ENCODE data around the gene UNCX.

UNCX gene

GRCh38 chr7:1231214-1232102 is 1.2 kb upstream of the UNCX start:
- FAIRE-seq (no peak), DNase-seq (ENCODE audit: insufficient read length, low spot score) (no peak)

- no peak for DNase-seq (ENCODE audit: insufficient read length, low spot score)
- no peak for FAIRE-seq
Measured at GRCh38 chr7:1232103-1232466, 587 bp upstream of the UNCX start.

- no peak for FAIRE-seq
- DNase-seq (ENCODE audit: insufficient read length, low spot score): no peak
Measured at GRCh38 chr7:1233333-1234048, 819 bp downstream of the UNCX start.

- DNase-seq (ENCODE audit: insufficient read length, low spot score) (no peak), FAIRE-seq (no peak)
Measured at GRCh38 chr7:1234049-1234880, 1.6 kb downstream of the UNCX start.

GRCh38 chr7:1234881-1235500 is 2.3 kb downstream of the UNCX start:
- FAIRE-seq: no peak
- DNase-seq (ENCODE audit: insufficient read length, low spot score): no peak

- DNase-seq (ENCODE audit: insufficient read length, low spot score) (no peak), FAIRE-seq (no peak)
Measured at GRCh38 chr7:1235501-1236131, 2.9 kb downstream of the UNCX start.

- FAIRE-seq (no peak), DNase-seq (ENCODE audit: insufficient read length, low spot score) (no peak)
Measured at GRCh38 chr7:1236132-1236661, 3.5 kb downstream of the UNCX start.

- DNase-seq (ENCODE audit: insufficient read length, low spot score): no peak
- FAIRE-seq: no peak
Measured at GRCh38 chr7:1236831-1237701, 4.4 kb downstream of the UNCX start.

- FAIRE-seq (no peak), DNase-seq (ENCODE audit: insufficient read length, low spot score) (no peak)
Measured at GRCh38 chr7:1237704-1238255, 5.1 kb downstream of the UNCX start.

GRCh38 chr7:1238450-1238882 is 5.8 kb downstream of the UNCX start:
- FAIRE-seq (no peak), DNase-seq (ENCODE audit: insufficient read length, low spot score) (no peak)

- DNase-seq (ENCODE audit: insufficient read length, low spot score): no peak
- no peak for FAIRE-seq
Measured at GRCh38 chr7:1238931-1239802, 6.5 kb downstream of the UNCX start.

GRCh38 chr7:1239803-1240516 is 7.3 kb downstream of the UNCX start:
- DNase-seq (ENCODE audit: insufficient read length, low spot score) (no peak), FAIRE-seq (no peak)

GRCh38 chr7:1240517-1241257 is 8.0 kb downstream of the UNCX start:
- FAIRE-seq (no peak), DNase-seq (ENCODE audit: insufficient read length, low spot score) (no peak)

- DNase-seq (ENCODE audit: insufficient read length, low spot score) (no peak), FAIRE-seq (no peak)
Measured at GRCh38 chr7:1241258-1241602, 8.6 kb downstream of the UNCX start.

- no peak for FAIRE-seq
- no peak for DNase-seq (ENCODE audit: insufficient read length, low spot score)
Measured at GRCh38 chr7:1241603-1242255, 9.1 kb downstream of the UNCX start.

GRCh38 chr7:1242256-1242605 is 9.6 kb downstream of the UNCX start:
- DNase-seq (ENCODE audit: insufficient read length, low spot score): no peak
- no peak for FAIRE-seq
